PFSK-1 (cell line): ENCODE measurements around the gene WDR54.

Experiments
- POLR2AphosphoS5 ChIP-seq: IDR thresholded peaks from 2 replicates; pipeline ENCODE4 v1.6.1; 2012; ENCODE audit warnings: low read depth, mild to moderate bottlenecking, control low read depth, low read length, moderate library complexity
- SIN3A ChIP-seq: IDR thresholded peaks from 2 replicates; pipeline ENCODE4 v1.6.1; 2012; ENCODE audit warnings: mild to moderate bottlenecking, low read length, moderate library complexity, borderline replicate concordance; ENCODE audit not compliant: insufficient read depth
- TAF1 ChIP-seq: IDR thresholded peaks from 2 replicates; pipeline ENCODE4 v1.6.1; 2012; ENCODE audit warnings: low read length, control low read depth, borderline replicate concordance; ENCODE audit not compliant: insufficient read depth
- TF ChIP-seq, protein P1 (sequence below), 2 experiments: IDR thresholded peaks; 2 replicates each; pipeline versions ENCODE4 v1.6.1 to v1.8.0; 2011 to 2012; ENCODE audit warnings: low read depth in 2 of 2, low read length in 2 of 2, control low read depth in 1 of 2, inconsistent platforms in 1 of 2, mild to moderate bottlenecking in 1 of 2, moderate library complexity in 1 of 2; ENCODE audit not compliant: insufficient read depth in 1 of 2

DNA sequence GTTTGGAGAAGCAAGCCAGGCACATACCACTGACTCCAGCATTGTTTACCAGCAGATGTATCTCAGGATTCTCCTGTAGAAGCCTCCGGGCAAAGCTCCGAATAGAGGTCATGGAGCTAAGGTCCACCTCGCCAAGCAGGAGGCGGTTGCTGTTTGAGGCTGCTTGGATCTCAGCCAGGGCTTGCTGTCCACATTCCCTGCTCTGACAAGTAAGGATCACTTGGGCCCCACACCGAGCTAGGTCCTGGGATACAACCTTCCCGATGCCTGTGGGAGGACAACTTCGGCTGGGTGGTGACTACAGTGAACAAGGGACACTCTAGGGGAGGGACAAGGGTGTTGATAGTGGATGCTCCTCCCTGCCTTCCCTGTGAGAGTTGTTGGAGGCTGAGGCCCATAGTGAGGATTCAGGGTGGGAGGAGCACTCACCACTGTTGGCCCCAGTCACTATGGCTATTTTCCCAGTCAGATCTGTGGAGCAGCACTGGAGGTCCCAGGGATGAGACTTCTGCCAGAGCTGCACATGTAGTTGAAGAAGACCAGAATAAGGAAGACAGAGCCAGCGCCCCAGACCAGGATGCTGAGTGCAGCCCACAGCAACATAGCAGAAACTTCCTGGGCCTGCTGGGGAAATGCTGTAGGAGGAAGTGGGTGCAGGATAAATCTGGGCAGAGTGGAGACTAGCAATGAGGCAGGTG lies 8.4 kb upstream of the WDR54 start:
- no peak for TF ChIP-seq POLR2AphosphoS5
- TF ChIP-seq, protein P1, sequence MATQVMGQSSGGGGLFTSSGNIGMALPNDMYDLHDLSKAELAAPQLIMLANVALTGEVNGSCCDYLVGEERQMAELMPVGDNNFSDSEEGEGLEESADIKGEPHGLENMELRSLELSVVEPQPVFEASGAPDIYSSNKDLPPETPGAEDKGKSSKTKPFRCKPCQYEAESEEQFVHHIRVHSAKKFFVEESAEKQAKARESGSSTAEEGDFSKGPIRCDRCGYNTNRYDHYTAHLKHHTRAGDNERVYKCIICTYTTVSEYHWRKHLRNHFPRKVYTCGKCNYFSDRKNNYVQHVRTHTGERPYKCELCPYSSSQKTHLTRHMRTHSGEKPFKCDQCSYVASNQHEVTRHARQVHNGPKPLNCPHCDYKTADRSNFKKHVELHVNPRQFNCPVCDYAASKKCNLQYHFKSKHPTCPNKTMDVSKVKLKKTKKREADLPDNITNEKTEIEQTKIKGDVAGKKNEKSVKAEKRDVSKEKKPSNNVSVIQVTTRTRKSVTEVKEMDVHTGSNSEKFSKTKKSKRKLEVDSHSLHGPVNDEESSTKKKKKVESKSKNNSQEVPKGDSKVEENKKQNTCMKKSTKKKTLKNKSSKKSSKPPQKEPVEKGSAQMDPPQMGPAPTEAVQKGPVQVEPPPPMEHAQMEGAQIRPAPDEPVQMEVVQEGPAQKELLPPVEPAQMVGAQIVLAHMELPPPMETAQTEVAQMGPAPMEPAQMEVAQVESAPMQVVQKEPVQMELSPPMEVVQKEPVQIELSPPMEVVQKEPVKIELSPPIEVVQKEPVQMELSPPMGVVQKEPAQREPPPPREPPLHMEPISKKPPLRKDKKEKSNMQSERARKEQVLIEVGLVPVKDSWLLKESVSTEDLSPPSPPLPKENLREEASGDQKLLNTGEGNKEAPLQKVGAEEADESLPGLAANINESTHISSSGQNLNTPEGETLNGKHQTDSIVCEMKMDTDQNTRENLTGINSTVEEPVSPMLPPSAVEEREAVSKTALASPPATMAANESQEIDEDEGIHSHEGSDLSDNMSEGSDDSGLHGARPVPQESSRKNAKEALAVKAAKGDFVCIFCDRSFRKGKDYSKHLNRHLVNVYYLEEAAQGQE (IDR thresholded peaks at IDR 0.05; ENCODE audit: insufficient read depth in 1 of 2, low read depth in 2 of 2, low read length in 2 of 2), result no peak
- TF ChIP-seq TAF1, result no peak
- TF ChIP-seq SIN3A, result no peak
